ENCODE data around the gene FGD2. TPM values are rescaled to one million over a fixed set of nuclear protein-coding genes. Genes with fewer than 3 reads are reported as not detected.

The FGD2 gene
- total and polyA plus RNA-seq, 2 of the 8 experiments (the other 6 are each of a cell fraction or from before 2014, with no cell fraction given) = 0.12 to 0.32 TPM

- CTCF ChIA-PET (ENCODE audit: partially characterized antibody) = interaction anchor here (2.2 kb wide), 1 partner anchor 18 kb away, joined by 12 read pairs; no protein-coding TSS in a partner anchor
- H3K27ac ChIP-seq (ENCODE audit: low read depth, low read length) = no peak overlapping the region
- no peak overlapping the region for H3K9ac ChIP-seq (replicated peaks in 1 of 4; ENCODE audit: extremely low read depth in 1 of 4, low read depth in 3 of 4, low read length in 3 of 4)
- H4K5ac ChIP-seq (ENCODE audit: insufficient read length, low read depth, low read length) = no peak overlapping the region
- no peak overlapping the region for H3K18ac ChIP-seq (ENCODE audit: extremely low read depth, low read length)
- H3K23ac ChIP-seq (ENCODE audit: insufficient read length) = no peak overlapping the region
- H2AFZ ChIP-seq (ENCODE audit: low read length) = no peak overlapping the region
- no peak overlapping the region for H2BK15ac ChIP-seq (ENCODE audit: low read length)
- 84% methylated on average over 4 of the region's 4 CpGs; no CpG with 5 or more reads in 1 of the 2 experiments for whole genome bisulfite sequencing, 2 experiments (ENCODE audit: extremely low coverage in 1 of 2, insufficient coverage in 1 of 2, insufficient read length in 1 of 2, insufficient replicate concordance in 2 of 2, low coverage in 1 of 2, low lambda C conversion rate in 2 of 2, missing lambda C conversion rate in 1 of 2)
- H3K36me3 ChIP-seq (ENCODE audit: control insufficient read depth in 2 of 4, insufficient read depth in 4 of 4, low read length in 3 of 4) = no peaks in the 10 kb centered on the region
- no peak overlapping the region for H2BK5ac ChIP-seq (ENCODE audit: low read depth, low read length)
- no peaks in the 10 kb centered on the region for H3K79me1 ChIP-seq (ENCODE audit: low read depth, low read length)
- no peak overlapping the region for H3K56ac ChIP-seq (replicated peaks; ENCODE audit: insufficient read length, low read depth, low read length)
- no peaks in the 10 kb centered on the region for H3K9me3 ChIP-seq (ENCODE audit: insufficient read depth in 2 of 2, low read depth in 1 of 2, low read length in 1 of 2)
- no peak overlapping the region for H2BK20ac ChIP-seq (ENCODE audit: low read length)
- H3K4ac ChIP-seq (replicated peaks; ENCODE audit: insufficient read length, low read depth, low read length) = no peak overlapping the region
- no peaks in the 10 kb centered on the region for H3K27me3 ChIP-seq (replicated peaks in 1 of 4; ENCODE audit: control insufficient read depth in 3 of 4, extremely low read depth in 1 of 4, insufficient read depth in 3 of 4, low read length in 3 of 4)
- H4K91ac ChIP-seq (replicated peaks; ENCODE audit: insufficient read length, low read length) = no peak overlapping the region
- POLR2A ChIA-PET (ENCODE audit: partially characterized antibody) = interaction anchor here (1.1 kb wide), 1 partner anchor 15 kb away, joined by 3 read pairs; no protein-coding TSS in a partner anchor
- H2BK12ac ChIP-seq (ENCODE audit: low read depth, low read length) = no peak overlapping the region
- H3K4me1 ChIP-seq (replicated peaks in 1 of 4; ENCODE audit: control insufficient read depth in 3 of 4, insufficient read depth in 4 of 4, low read length in 3 of 4) = peaks cover 0 to 4% (median 2%) of the 10 kb centered on the region in 4 experiments; a peak in 4 of 7 replicates
- FAIRE-seq (no peak), DNase-seq (ENCODE audit: low read depth in 1 of 2, low spot score in 2 of 2) (no peak)
- no peak overlapping the region for H3K14ac ChIP-seq (ENCODE audit: insufficient read length)
- H3K4me2 ChIP-seq (ENCODE audit: insufficient read depth in 1 of 2, low read depth in 2 of 2, low read length in 2 of 2) = no peak overlapping the region
- no peaks in the 10 kb centered on the region for H4K20me1 ChIP-seq (replicated peaks in 1 of 2; ENCODE audit: control insufficient read depth in 1 of 2, insufficient read depth in 2 of 2, low read length in 2 of 2)
- H3K4me3 ChIP-seq (ENCODE audit: extremely low read depth in 1 of 4, insufficient read depth in 2 of 4, low read depth in 3 of 4, low read length in 4 of 4) = no peak overlapping the region
- no peak overlapping the region for H2AK5ac ChIP-seq (ENCODE audit: low read depth, low read length)
- H3K79me2 ChIP-seq (ENCODE audit: control insufficient read depth in 1 of 2, insufficient read depth in 2 of 2, low read length in 2 of 2) = no peaks in the 10 kb centered on the region
- H4K8ac ChIP-seq (ENCODE audit: extremely low read depth, insufficient read depth, low read length) = no peak overlapping the region
- no peaks in the 10 kb centered on the region for H3K23me2 ChIP-seq (ENCODE audit: low read depth, low read length)
- no peak overlapping the region for H2BK120ac ChIP-seq (replicated peaks; ENCODE audit: low read depth, low read length)
- TF ChIP-seq POU5F1 (IDR thresholded peaks at IDR 0.05; ENCODE audit: low read depth, low read length) = no peak
- no peak for TF ChIP-seq BCL11A (IDR thresholded peaks at IDR 0.05; ENCODE audit: low read depth in 2 of 2, low read length in 2 of 2)
- TF ChIP-seq TBP (IDR thresholded peaks at IDR 0.05; ENCODE audit: low read depth, low read length) = no peak
- no peak for TF ChIP-seq RBBP5 (IDR thresholded peaks at IDR 0.05; ENCODE audit: borderline replicate concordance, low read depth, low read length)
- TF ChIP-seq GABPA (IDR thresholded peaks at IDR 0.05; ENCODE audit: borderline replicate concordance, insufficient read depth, low read length) = no peak
- TF ChIP-seq RNF2 (IDR thresholded peaks at IDR 0.05; ENCODE audit: borderline replicate concordance, low read depth, low read length, missing control alignments, poor library complexity, severe bottlenecking) = no peak
- no peak for TF ChIP-seq SIX5 (IDR thresholded peaks at IDR 0.05; ENCODE audit: low read depth, low read length)
- no peak for TF ChIP-seq POLR2A (IDR thresholded peaks at IDR 0.05; ENCODE audit: control extremely low read depth in 1 of 2, low read depth in 2 of 2, low read length in 2 of 2)
- TF ChIP-seq CEBPB (IDR thresholded peaks at IDR 0.05; ENCODE audit: low read depth, low read length) = no peak
- no peak for TF ChIP-seq CTCF (IDR thresholded peaks at IDR 0.05; ENCODE audit: control extremely low read depth in 1 of 3, insufficient read depth in 1 of 3, low read depth in 1 of 3, low read length in 3 of 3)
- no peak for TF ChIP-seq CREB1 (IDR thresholded peaks at IDR 0.05)
- no peak for TF ChIP-seq GTF2F1 (IDR thresholded peaks at IDR 0.05; ENCODE audit: borderline replicate concordance, low read depth, low read length)
- TF ChIP-seq RXRA (IDR thresholded peaks at IDR 0.05; ENCODE audit: insufficient read depth, low read depth, low read length) = no peak
These were observed 5.7 kb upstream of the FGD2 start for GRCh38 chr6:36999751-37000125.

Measured in H1 (cell line).